GM21825 (cell line): ENCODE data around the gene RAD51B.
"Not testable (repeated sequence)": the region's sequence is repeated elsewhere in the genome, so short reads cannot be mapped to it uniquely, and the experiment has no call there.

Source experiments
- ATAC-seq: cut with Tn5 transposase; IDR thresholded peaks from one replicate; pipeline ENCODE4 v1.9.1; 2021; ENCODE audit warnings: mild to moderate bottlenecking, moderate library complexity; ENCODE audit not compliant: unreplicated experiment

Gene RAD51B

DNA sequence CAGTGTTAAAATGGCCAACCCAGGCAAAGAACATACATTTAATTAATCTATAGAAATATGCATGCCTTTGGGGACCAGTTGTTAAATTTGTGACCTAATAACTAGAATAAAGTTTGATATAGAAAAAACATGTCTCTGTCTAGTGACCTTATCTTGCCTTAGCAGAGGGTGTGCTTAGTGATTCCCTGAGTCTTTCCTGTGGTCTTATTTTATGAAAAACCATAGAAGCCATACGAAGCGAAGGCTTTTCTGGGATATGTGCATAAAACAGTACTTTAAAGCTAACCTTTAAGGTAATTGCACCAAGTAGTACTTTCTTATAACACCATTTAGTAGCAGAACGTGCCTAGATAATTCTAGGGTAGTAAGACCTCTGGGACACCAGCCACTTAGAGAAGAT is 593.9 kb downstream of the RAD51B start:
- ATAC-seq = no peak

DNA sequence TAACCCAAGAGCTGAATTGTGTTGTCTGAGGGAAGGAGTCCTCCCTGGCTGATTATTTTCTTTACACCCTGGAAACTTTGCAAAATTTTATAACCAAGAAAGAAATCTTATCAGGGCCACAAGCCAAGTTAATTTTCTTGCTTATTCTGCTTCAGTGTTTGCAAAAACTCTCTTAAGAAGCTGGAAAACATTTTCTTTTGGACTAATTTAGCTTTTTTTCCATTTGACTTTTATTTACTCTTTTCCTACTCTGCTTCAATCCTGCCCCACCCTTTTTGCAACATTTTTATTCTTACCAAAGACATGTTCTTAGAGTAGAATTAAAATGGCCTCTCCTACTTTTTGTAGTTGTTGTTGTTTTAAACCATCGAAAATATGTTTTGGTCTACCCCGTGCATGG is 594.5 kb downstream of the RAD51B start:
- no peak for ATAC-seq

DNA sequence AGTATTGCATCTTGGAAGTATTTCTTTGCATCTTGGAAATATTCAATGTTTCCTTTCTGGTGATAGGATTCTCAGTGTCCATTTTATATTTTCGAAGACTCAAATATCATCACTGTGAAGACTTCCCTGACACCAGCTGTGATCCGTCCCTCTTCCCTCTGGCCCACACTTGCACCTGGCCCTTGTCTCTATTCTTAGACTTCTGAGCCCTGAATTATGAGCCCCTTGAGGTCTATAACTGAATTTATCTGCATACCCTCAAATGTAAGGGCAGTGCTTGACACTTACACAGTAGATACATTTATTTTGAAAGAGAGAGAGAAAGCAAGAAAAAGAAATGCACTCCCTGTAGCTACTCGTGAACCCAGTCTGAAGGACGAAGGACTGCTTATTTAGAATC is 596.6 kb downstream of the RAD51B start:
- ATAC-seq = no peak

DNA sequence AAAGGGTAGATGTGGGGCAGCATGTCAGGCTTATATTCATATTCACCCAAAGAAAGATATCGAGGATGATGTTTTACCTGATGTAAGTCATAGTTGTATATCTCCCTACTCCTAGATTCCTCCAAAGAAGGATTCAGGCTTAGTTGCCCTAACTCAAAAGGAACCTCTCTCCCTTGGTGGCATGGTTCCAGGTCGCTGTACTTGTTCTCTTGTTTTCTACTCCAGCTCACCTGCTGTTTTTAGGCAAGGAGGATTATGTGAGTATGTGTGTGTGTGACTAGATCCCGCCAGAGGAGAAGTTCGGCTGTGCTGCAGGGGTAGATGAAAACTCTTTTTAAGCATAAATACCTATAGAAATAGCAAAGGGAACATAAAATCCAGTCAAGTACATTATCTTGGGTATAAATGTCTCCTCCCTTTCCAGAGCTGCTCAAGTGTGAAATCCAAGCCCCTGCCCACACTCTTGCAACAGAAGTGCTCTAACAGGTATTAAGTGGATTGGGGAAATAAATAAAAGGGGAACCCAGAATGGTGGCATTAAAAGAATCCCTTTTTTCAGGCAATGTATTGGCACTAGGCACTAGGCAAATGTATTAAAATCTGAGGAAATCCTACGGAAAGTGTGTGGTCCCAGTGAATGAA is 597.6 kb downstream of the RAD51B start:
- ATAC-seq = no peak

DNA sequence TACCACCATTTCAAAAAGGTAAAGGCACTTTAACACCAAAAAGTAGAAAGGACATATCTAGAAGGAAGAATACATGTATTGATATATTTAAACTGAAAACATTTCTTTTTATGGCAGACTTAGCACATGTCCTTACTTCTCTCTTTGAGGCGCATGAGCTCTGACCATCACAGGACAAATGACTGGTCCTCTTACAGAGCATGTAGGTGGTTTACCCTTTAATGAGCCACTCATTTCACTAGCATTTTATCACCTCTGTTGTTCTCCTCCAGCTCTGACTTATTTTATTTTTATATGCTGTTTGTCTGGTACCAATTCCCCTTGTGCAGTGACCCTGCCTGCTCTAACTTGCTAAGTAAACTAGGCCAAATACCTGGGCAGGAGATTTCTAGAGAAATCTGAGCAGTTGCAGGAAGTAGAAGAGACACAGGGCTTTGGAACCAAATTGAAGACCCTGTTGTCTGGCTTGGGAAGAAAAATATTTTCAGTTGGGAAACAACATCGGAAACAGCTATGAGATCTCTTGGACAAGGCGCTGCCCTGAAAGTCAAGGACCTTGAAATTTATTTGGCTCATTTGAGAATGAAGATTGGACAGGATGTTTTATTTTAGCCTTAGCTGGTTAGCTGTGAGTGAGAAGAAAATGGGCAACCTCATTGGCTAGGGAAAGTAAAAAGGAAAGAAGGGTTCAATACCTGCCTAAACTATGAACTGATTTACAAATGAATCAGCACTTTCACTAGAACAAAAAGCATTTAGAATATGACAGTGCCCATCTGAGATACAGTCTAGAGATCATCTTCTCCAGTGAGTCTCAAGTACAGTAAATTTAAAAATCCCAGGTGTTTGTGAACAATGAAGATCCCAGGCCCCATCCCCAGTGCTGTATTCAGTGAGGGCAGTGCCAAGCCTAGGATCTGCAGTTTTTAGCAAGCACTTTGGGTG is 598.9 kb downstream of the RAD51B start:
- ATAC-seq = no peak

DNA sequence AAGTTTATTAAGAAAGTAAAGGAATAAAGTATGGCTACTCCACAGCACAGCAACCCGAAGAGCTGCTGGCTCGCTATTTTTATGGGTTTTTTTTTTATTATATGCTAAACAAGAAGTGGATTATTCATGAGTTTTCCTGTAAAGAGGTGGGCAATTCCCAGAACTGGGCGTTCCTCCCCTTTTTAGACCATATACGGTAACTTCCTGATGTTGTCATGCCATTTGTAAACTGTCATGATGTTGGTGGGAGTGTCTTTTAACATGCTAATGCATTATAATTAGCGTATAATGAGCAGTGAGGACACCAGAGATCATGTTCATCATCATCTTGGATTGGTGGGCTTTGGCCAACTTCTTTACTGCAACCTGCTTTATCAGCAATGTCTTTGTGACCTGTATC is 600.8 kb downstream of the RAD51B start:
- no peak for ATAC-seq

DNA sequence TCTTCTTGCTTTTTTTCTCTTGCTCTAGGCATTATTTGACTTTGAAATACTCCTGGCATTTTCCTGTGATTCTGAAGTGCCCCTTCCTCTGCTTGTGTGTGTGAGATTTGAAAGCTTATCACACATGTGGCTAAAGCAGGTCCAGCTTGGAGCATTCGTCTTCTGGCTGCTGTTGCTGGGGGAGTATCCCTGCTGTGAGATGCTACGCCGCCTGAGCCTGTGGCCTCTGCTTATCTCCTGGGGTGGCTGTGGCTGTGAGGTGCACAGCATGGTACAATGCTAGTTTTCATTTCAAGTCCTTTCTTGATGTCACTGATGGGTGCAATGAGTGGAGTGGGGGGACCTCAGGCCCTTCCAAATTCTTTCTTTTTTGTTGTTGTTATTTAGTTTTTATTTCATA is 601.5 kb downstream of the RAD51B start:
- no peak for ATAC-seq

DNA sequence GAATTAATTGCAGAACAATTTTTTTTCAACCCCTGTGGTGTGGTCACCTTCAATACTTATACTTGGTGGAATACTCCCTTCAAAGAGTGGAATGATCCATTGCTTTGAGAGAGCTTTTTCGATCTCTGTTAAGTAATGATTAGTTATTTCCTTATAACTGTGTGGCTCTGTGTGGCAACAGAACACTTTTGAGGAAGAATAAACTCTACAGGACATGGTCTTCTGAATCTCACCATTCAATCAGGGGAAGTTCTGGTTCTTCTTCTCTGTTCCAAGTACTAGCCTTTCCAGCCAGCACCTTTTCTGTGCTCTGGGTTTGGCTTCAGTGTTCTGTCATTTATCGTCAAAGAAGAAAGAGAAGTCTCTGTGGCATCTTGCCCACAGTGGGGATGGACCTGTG is 604.1 kb downstream of the RAD51B start:
- ATAC-seq = no peak

DNA sequence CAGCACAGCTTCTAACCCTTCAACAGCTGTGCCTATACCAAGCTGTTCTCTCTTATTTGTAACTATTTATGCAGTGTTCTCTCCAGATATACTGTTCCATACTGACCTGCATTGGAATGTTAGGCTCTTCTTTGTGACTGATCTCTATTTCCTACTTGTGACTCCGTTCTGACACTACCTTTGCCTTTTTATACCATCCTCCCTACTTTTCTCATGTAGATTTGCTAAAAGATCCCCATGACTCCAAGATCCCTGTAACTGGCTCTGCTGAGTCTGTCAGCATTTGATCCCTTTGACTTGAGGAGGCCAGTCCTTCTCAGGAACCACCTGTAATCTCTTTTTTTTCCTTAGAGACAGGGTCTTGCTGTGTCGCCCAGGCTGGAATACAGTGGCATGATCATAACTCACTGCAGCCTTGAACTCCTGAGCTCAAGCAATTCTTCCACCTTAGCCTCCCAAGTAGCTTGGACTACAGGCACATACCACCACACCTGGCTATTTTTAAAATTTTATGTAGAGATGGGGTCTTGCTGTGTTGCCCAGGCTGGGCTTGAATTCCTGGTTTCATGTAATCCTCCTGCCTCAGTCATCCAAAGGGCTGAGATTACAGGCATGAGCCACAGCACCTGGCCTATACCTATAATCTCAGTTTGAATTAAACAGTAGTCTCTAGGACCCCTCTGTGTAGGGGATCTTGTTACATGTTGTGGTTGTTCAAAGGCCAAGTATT is 605.0 kb downstream of the RAD51B start:
- no peak for ATAC-seq

DNA sequence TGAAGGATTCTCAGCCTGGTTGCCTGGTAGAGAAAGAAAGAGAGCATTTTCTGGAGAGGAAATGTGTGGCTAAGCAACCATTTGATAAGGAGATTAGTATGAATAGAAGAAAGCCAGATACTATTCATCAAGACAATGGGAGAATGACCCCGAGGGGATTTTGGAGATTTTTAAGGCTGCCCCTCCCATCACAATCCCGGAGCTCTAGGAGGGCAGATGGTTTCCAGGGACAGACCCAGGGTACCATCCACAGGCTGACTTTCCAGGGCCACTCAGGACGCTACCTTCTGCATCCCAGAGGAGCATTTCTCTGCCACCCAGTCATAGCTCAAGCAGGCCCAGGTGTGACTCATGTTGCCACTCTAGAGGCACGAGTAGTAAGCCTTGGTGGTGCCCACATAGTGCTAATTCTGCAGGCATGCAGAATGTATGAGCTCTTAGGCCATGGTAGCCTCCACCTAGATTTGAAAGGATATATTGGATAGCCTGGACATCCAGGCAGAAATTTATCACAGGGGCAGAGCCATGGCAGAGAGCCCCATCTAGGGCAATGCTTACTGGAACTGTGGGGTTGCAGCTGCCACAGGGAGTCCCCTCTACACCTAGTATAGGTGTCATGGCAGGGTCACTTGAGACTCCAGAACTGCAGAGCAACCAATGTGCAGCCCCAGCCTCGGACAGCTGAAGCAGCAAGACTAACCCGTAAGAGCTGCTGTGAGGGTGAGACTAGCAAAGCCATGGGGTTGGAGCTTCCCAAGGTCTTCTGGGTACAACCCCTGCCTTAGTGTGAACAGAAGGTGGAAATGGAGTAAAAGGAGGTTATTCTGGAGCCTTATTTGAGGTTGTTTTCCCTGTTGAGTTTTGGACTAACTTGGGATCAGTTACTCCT is 607.3 kb downstream of the RAD51B start:
- no peak for ATAC-seq

DNA sequence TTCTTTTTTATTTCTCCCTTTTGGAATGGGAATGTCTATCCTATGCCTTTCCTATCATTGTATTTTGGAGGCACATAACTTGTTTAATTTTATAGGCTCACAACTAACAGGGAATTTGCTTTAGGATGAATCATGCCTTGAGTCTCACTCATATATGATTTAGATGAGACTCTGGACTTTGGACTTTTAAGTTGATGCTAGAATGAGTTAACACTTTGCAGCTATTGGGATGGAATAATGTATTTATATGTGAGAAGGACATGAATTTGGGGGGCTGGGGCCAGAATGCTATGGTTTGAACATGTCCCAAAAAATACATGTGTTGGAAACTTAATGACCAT is 607.9 kb downstream of the RAD51B start:
- ATAC-seq = no peak

DNA sequence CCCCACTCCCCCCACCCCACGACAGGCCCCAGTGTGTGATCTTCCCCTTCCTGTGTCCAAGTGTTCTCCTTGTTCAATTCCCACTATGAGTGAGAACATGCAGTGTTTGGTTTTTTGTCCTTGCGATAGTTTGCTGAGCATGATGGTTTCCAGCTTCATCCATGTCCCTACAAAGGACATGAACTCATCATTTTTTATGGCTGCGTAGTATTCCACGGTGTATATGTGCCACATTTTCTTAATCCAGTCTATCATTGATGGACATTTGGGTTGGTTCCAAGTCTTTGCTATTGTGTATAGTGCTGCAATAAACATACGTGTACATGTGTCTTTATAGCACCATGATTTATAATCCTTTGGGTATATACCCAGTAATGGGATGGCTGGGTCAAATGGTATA is 609.3 kb downstream of the RAD51B start:
- not testable (repeated sequence) for ATAC-seq

DNA sequence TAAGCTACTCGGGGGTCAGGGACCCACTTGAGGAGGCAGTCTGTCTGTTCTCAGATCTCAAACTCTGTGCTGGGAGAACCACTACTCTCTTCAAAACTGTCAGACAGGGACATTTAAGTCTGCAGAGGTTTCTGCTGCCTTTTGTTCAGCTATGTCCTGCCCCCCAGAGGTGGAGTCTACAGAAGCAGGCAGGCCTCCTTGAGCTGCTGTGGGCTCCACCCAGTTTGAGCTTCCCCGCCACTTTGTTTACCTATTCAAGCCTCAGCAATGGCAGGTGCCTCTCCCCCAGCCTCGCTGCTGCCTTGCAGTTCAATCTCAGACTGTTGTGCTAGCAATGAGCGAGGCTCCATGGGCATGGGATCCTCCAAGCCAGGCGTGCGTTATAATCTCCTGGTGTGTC is 614.6 kb downstream of the RAD51B start:
- not testable (repeated sequence) for ATAC-seq

DNA sequence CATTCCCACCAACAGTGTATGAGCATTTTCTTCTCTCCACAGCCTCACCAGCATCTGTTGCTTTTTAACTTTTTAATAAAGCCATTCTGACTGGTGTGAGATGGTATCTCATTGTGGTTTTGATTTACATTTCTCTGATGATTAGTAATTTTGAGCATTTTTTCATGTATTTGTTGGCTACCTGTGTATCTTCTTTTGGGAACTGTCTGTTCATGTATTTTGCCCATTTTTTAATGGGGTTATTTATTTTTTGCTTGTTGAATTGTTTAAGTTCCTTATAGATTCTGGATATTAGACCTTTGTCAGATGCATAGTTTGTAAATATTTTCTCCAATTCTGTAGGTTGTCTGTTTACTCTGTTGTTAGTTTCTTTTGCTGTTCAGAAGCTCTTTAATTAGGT is 616.1 kb downstream of the RAD51B start:
- ATAC-seq = not testable (repeated sequence)

DNA sequence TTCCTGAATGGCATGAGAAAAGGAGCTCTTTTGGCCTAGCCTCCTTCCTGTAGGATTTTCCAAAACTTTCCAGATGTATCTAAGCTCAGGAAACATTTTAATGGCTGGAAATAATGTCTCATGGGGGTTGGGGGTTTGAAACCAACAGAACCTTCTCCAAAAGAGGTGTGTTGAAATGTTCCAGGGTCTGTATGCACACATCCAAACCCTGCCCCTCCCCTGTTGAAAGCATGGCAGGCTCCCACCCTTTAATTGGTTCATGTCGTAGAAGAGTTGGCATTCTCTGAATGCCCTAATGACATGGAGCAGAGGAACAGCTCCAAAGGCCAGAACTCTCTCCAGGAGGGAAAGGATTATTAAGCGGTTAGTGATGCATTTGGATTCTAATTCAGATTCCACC is 620.1 kb downstream of the RAD51B start:
- ATAC-seq = no peak

DNA sequence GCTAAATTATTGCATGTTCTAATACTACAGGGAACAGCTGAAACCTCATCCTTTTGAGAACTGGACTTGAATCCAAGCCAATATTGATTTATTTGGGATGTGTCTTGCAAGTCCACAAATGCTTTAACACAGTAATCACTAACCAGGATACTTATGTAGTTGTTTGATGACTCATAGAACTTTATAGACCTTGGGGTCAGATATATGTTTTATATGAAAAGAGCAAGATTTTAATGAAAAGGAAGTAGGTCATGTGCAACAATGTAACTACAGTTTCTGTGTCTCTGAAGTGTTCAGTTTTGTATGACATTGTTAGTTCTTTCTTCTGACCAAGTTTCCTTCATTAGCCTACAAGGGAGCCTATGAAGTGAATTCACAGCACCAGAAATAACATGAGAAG is 621.2 kb downstream of the RAD51B start:
- no peak for ATAC-seq

DNA sequence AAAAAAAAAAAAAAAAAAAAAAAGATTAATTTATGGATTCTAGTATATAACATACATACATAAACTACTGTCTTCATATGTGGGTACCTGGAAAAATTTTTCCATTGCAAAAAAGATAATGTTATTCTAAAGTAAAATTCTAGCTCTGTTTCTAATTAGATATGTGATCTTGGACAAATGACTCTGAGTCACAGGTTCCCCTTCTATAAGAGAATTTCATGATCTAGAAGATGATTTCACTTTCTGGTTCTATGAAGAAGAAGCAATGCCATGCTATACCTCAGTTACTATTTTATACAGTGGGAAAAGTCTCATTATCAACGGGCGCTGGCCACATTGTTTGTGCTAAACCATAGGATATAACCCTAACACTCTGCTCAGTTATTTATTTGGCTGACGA is 622.0 kb downstream of the RAD51B start:
- no peak for ATAC-seq

DNA sequence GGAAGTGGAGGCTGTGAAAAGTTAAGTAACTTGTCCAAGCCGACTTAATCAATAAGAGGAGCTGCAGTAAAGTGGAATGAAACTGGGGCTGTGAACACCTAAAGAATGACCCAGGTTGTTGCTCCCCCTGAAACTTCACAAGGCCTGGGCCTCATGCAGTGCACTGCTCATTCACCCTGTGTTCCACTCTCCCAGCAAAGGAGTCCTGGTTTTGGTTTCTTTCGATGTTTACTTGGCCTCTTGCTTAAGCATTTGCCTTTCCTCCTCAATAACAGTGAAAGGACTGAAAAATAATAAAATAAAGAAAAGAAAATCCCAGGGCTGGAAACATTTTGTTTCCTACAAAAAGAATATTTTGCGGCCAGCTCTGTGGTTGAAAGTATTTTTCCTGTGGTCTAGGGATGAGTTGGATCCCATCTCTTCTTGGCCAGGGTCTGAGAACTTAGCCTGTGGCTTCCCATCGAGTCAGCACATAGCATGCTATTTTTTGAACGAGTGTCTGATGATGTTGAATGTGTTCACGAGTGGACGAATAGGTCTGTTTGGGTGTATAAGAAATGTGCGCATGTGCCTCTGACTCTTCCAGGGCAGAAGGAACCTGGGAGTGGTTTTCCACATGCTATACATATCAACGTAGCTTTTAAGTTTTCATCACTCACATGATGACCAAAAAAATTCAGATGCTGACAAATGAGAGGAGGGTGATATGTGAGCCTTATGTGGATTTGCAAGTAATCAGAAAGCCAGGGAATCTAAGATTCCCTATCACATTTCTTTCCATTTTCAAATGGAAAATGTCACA is 623.5 kb downstream of the RAD51B start:
- ATAC-seq = no peak

DNA sequence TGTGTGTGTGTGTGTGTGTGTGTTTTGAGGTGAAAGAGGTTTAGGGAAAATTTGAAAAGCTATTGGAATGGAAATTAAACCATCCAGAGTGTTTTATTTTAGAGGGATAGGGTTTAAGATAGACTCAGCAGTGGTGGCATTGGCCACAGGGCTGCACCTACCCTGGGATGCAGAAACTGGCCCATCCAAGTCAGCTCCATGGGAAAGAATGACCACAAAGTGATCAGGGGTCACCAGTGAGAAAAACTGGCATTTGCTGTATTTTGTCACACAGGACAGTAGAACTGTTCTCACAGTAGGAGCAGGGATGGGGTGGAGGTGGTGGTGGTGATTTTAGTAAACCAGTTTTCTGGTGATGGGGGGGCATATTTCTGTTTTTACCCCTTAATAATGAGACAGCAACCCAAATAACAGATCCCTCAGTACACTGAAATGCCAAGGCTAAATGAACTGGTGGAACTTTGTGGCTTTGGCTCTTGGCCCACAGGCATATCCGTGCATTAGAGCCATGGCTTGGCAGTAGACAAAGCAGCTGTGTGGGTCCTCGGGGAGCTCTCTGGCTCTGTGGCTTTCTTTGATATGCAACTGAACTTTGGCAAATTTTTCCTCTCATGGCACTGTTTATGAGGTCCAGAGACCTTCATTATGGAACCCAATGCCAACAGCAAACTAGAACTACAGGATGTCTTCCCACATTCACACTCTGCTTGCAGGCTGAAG is 625.0 kb downstream of the RAD51B start:
- no peak for ATAC-seq
